Measurements from ENCODE around the gene CRKL. TPM values are rescaled to one million over a fixed set of nuclear protein-coding genes. Genes with fewer than 3 reads are reported as not detected.
A peak's percentile ranks its signal among the peaks of the same experiment; 100 is the strongest.

The CRKL gene
- total and polyA plus RNA-seq, 4 donors, result 12.0 to 45.5 (median 22.6) TPM

DNA sequence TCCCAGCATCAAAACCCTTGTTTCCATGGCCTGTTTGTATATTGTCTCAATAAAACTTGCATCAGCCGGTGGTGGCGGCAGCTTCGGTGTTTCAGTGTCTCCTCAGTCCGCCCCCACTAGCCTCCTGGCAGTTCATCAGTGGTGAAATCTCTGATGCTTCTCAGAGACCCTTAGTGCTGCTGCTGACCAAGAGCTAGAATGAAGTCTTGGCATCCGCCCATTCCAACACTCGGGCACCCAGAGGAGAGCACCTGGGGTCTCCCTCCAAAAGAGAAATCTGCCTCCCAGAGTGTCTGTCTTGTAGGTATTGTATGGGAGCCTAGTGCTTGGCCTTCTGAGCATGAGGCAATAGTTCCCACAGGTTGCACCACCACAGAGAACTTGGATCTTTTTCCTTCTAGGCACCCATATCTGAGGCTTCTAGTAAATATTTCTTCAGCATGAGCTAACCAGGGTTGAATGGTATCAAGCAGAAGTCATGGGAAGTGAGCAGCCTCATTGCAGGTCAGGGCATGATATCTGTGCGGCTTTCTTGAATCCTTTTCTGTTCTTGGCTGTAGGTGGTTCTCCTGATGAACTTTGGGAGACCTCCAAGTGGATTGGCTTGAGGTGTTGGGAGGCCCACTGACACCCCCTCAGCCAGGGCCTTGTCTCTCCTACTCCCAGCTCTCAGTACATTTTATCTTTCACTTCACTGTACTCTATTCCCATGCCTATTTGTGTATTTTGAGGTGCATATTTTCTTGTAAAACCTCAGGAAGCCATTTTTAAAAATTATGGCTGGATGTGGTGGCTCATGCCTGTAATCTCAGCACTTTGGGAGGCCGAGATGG, 36.7 kb downstream of the CRKL start:
- H3K9me3 ChIP-seq (ENCODE audit: control insufficient read depth in 4 of 4, low read length in 3 of 4), result no peaks in the 10 kb centered on the region
- no peak overlapping the region for H3K4me3 ChIP-seq (ENCODE audit: low read depth in 1 of 3, low read length in 3 of 3)
- no peak overlapping the region for H3K9ac ChIP-seq (ENCODE audit: low read depth in 1 of 2, low read length in 2 of 2)
- H3K27ac ChIP-seq (ENCODE audit: low read depth in 1 of 2, low read length in 2 of 2), result peak overlapping the region; percentile 67 to 76
- no peaks in the 10 kb centered on the region for H3K27me3 ChIP-seq (ENCODE audit: control insufficient read depth in 4 of 4, insufficient read depth in 4 of 4, low read length in 3 of 4)
- 62% methylated on average over 8 of the region's 8 CpGs for WGBS
- no peak for DNase-seq (ENCODE audit: low spot score)
- H3K36me3 ChIP-seq (ENCODE audit: control insufficient read depth in 4 of 4, insufficient read depth in 3 of 4, low read depth in 1 of 4, low read length in 3 of 4), result peaks cover 0 to 13% (median 6%) of the 10 kb centered on the region in 4 donors
- TF ChIP-seq NR2F2 (IDR thresholded peaks at IDR 0.05) (no peak), CTCF (IDR thresholded peaks at IDR 0.05; ENCODE audit: low read depth, low read length, missing input control) (no peak), RXRA (IDR thresholded peaks at IDR 0.05) (peak; percentile 77 to 86), EGR1 (IDR thresholded peaks at IDR 0.05; ENCODE audit: low read depth in 2 of 2) (peak in 1 of 2 donors; percentile 33), HNF4A (conservative IDR thresholded peaks at IDR 0.05) (peak; percentile 73 to 85), SP1 (IDR thresholded peaks at IDR 0.05) (no peak), GABPA (IDR thresholded peaks at IDR 0.05 in 1 of 2, conservative IDR thresholded peaks at IDR 0.05 in 1 of 2) (no peak), FOXA1 (IDR thresholded peaks at IDR 0.05) (peak; percentile 47), HNF4G (IDR thresholded peaks at IDR 0.05) (no peak), JUND (IDR thresholded peaks at IDR 0.05) (peak in 1 of 2 donors; percentile 76), RAD21 (IDR thresholded peaks at IDR 0.05) (peak in 1 of 2 donors; percentile 27), FOXA2 (IDR thresholded peaks at IDR 0.05) (no peak), YY1 (IDR thresholded peaks at IDR 0.05) (peak; percentile 77), TAF1 (conservative IDR thresholded peaks at IDR 0.05) (no peak)
- TF ChIP-seq, protein P1, sequence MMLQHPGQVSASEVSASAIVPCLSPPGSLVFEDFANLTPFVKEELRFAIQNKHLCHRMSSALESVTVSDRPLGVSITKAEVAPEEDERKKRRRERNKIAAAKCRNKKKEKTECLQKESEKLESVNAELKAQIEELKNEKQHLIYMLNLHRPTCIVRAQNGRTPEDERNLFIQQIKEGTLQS (IDR thresholded peaks at IDR 0.05), result peak; percentile 71
- TF ChIP-seq, protein P2, sequence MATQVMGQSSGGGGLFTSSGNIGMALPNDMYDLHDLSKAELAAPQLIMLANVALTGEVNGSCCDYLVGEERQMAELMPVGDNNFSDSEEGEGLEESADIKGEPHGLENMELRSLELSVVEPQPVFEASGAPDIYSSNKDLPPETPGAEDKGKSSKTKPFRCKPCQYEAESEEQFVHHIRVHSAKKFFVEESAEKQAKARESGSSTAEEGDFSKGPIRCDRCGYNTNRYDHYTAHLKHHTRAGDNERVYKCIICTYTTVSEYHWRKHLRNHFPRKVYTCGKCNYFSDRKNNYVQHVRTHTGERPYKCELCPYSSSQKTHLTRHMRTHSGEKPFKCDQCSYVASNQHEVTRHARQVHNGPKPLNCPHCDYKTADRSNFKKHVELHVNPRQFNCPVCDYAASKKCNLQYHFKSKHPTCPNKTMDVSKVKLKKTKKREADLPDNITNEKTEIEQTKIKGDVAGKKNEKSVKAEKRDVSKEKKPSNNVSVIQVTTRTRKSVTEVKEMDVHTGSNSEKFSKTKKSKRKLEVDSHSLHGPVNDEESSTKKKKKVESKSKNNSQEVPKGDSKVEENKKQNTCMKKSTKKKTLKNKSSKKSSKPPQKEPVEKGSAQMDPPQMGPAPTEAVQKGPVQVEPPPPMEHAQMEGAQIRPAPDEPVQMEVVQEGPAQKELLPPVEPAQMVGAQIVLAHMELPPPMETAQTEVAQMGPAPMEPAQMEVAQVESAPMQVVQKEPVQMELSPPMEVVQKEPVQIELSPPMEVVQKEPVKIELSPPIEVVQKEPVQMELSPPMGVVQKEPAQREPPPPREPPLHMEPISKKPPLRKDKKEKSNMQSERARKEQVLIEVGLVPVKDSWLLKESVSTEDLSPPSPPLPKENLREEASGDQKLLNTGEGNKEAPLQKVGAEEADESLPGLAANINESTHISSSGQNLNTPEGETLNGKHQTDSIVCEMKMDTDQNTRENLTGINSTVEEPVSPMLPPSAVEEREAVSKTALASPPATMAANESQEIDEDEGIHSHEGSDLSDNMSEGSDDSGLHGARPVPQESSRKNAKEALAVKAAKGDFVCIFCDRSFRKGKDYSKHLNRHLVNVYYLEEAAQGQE (IDR thresholded peaks at IDR 0.05), result peak; percentile 27
- TF ChIP-seq, protein P3, sequence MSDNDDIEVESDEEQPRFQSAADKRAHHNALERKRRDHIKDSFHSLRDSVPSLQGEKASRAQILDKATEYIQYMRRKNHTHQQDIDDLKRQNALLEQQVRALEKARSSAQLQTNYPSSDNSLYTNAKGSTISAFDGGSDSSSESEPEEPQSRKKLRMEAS (IDR thresholded peaks at IDR 0.05), result no peak
- TF ChIP-seq, protein P4, sequence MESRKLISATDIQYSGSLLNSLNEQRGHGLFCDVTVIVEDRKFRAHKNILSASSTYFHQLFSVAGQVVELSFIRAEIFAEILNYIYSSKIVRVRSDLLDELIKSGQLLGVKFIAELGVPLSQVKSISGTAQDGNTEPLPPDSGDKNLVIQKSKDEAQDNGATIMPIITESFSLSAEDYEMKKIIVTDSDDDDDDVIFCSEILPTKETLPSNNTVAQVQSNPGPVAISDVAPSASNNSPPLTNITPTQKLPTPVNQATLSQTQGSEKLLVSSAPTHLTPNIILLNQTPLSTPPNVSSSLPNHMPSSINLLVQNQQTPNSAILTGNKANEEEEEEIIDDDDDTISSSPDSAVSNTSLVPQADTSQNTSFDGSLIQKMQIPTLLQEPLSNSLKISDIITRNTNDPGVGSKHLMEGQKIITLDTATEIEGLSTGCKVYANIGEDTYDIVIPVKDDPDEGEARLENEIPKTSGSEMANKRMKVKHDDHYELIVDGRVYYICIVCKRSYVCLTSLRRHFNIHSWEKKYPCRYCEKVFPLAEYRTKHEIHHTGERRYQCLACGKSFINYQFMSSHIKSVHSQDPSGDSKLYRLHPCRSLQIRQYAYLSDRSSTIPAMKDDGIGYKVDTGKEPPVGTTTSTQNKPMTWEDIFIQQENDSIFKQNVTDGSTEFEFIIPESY (IDR thresholded peaks at IDR 0.05), result no peak
- H3K4me1 ChIP-seq (ENCODE audit: control insufficient read depth in 4 of 4, insufficient read depth in 4 of 4, low read length in 3 of 4), result peaks cover 22 to 69% (median 47%) of the 10 kb centered on the region in 4 donors

Measured in liver (tissue), 9 donors.